GM12878 (cell line): ENCODE measurements around the gene LRRC63. TPM values are rescaled to one million over a fixed set of nuclear protein-coding genes. Genes with fewer than 3 reads are reported as not detected.

ENCODE experiments used
- CEBPB ChIP-seq, 2 experiments: fragments of 150-350 bp in 1 of 2; IDR thresholded peaks; 2 replicates each; pipeline ENCODE4 v1.6.1; 2012 to 2014; ENCODE audit warnings: low read depth in 2 of 2, low read length in 2 of 2, borderline replicate concordance in 1 of 2, inconsistent platforms in 1 of 2
- CHD1 ChIP-seq: IDR thresholded peaks from 2 replicates; pipeline ENCODE4 v1.6.1; 2012; ENCODE audit warnings: low read depth, low read length, improper control_type of control experiment
- E2F4 ChIP-seq: IDR thresholded peaks from 2 replicates; pipeline ENCODE4 v1.6.1; 2012; ENCODE audit warnings: low read depth, low read length, improper control_type of control experiment
- E4F1 ChIP-seq: fragments of 450-650 bp; IDR thresholded peaks from 2 replicates; pipeline ENCODE4 v1.6.1; 2018; ENCODE audit warnings: borderline replicate concordance, mild to moderate bottlenecking; ENCODE audit not compliant: partially characterized antibody
- IRF3 ChIP-seq: fragments of 450-650 bp; IDR thresholded peaks from 2 replicates; pipeline ENCODE4 v1.6.1; 2014; ENCODE audit warnings: mild to moderate bottlenecking
- MEF2A ChIP-seq: IDR thresholded peaks from 2 replicates; pipeline ENCODE4 v1.6.1; 2011; ENCODE audit warnings: low read depth, mild to moderate bottlenecking, low read length, moderate library complexity; ENCODE audit not compliant: insufficient read depth
- MTA2 ChIP-seq: fragments of 450-650 bp; IDR thresholded peaks from 2 replicates; pipeline ENCODE4 v1.6.1; 2016; ENCODE audit warnings: low read depth, mild to moderate bottlenecking, moderate library complexity
- MYB ChIP-seq: fragments of 150-350 bp; IDR thresholded peaks from 2 replicates; pipeline ENCODE4 v1.6.1; 2014; ENCODE audit warnings: mild to moderate bottlenecking, low read depth, low read length, borderline replicate concordance
- PBX3 ChIP-seq: IDR thresholded peaks from 2 replicates; pipeline ENCODE4 v1.6.1; 2011; ENCODE audit warnings: mild to moderate bottlenecking, low read depth, low read length, moderate library complexity; ENCODE audit not compliant: insufficient replicate concordance
- POU2F2 ChIP-seq: IDR thresholded peaks from 3 replicates; pipeline ENCODE4 v1.6.1; 2011; ENCODE audit warnings: low read depth, mild to moderate bottlenecking, low read length, borderline replicate concordance
- RELA ChIP-seq: fragments of 450-650 bp; IDR thresholded peaks from 2 replicates; pipeline ENCODE4 v1.8.0; 2014; ENCODE audit warnings: borderline replicate concordance; ENCODE audit not compliant: partially characterized antibody
- RUNX3 ChIP-seq: IDR thresholded peaks from 2 replicates; pipeline ENCODE4 v1.6.1; 2012; ENCODE audit warnings: low read length, inconsistent platforms
- SIX5 ChIP-seq: IDR thresholded peaks from 2 replicates; pipeline ENCODE4 v1.6.1; 2011; ENCODE audit warnings: mild to moderate bottlenecking, low read depth, low read length, moderate library complexity; ENCODE audit not compliant: severe bottlenecking
- SMARCA5 ChIP-seq: fragments of 450-650 bp; IDR thresholded peaks from 2 replicates; pipeline ENCODE4 v1.6.1; 2017; ENCODE audit warnings: mild to moderate bottlenecking
- SMC3 ChIP-seq: IDR thresholded peaks from 2 replicates; pipeline ENCODE4 v1.6.1; 2011; ENCODE audit warnings: low read length, improper control_type of control experiment, borderline replicate concordance
- SUZ12 ChIP-seq: fragments of 200-600 bp; sonication (generic); IDR thresholded peaks from one replicate; pipeline ENCODE4 v1.6.1; 2018; ENCODE audit warnings: antibody characterized with exemption, mild to moderate bottlenecking; ENCODE audit not compliant: unreplicated experiment
- ZBED1 ChIP-seq: IDR thresholded peaks from 2 replicates; pipeline ENCODE4 v1.6.1; 2016; ENCODE audit warnings: borderline replicate concordance
- ZBTB33 ChIP-seq: fragments of 450-650 bp; IDR thresholded peaks from 2 replicates; pipeline ENCODE4 v1.6.1; 2017; ENCODE audit warnings: mild to moderate bottlenecking
- ZNF274 ChIP-seq: IDR thresholded peaks from one replicate; pipeline ENCODE4 v1.8.0; 2011; ENCODE audit not compliant: insufficient read length, insufficient read depth
- polyA plus RNA-seq, 11 experiments: library from polyadenylated mRNA; depleted of rRNA in 4 of 11; unstranded in 6 of 11; stranded (reverse) in 5 of 11; fragments of >200 nt; fragmentation: Nextera tagmentation in 4 of 11; fragmentation: Illumina TruSeq in 1 of 11; extraction: Ambion mirVana in 4 of 11; extraction: Trizol in 1 of 11; gene quantifications; 1 replicate in 1 of 11; 2 replicates in 10 of 11; pipeline versions ENCODE4 v1.2.1 to v1.2.3, GENCODE V29; 2011 to 2016; ENCODE audit warnings: inconsistent platforms in 2 of 11, missing spikeins in 2 of 11, low read depth in 1 of 11
- total RNA-seq, 4 experiments: library from RNA; depleted of rRNA in 3 of 4; stranded (reverse); fragments of >200 nt in 3 of 4; fragmentation: Illumina TruSeq in 1 of 4; extraction: Trizol in 1 of 4; gene quantifications; 2 replicates each; pipeline versions ENCODE4 v1.2.1 to v1.2.3, GENCODE V29; 2013 to 2021

The LRRC63 gene
- total and polyA plus RNA-seq, 10 of the 15 experiments (the other 5 are each of a cell fraction or from before 2014, with no cell fraction given) = 0.34 to 0.98 (median 0.76) TPM; not detected in 1

GRCh38 chr13:46168341-46168740 is 43.4 kb upstream of the LRRC63 start (continued):
- no peak for TF ChIP-seq E2F4
- no peak for TF ChIP-seq CHD1
- no peak for TF ChIP-seq MYB
- no peak for TF ChIP-seq PBX3
- TF ChIP-seq MEF2A = no peak
- TF ChIP-seq ZNF274 = no peak
- no peak for TF ChIP-seq E4F1
- TF ChIP-seq CEBPB (IDR thresholded peaks at IDR 0.05; ENCODE audit: borderline replicate concordance in 1 of 2, low read depth in 2 of 2, low read length in 2 of 2) = no peak
- no peak for TF ChIP-seq SIX5
- no peak for TF ChIP-seq IRF3
- TF ChIP-seq ZBTB33 = no peak
- TF ChIP-seq MTA2 = no peak
- TF ChIP-seq SUZ12 = no peak
- TF ChIP-seq POU2F2 = peak; percentile 54; the same call in 1 of the 3 replicates
- peak; percentile 42 for TF ChIP-seq RUNX3
- no peak for TF ChIP-seq RELA
- TF ChIP-seq ZBED1 = no peak; the same call in 1 of the 2 replicates
- TF ChIP-seq SMARCA5 = no peak
- TF ChIP-seq SMC3 = no peak
